Keratinocyte (primary cell): ENCODE measurements around the gene DDRGK1.

ENCODE experiments used
- CTCF ChIP-seq, 3 experiments: IDR thresholded peaks in 1 of 3; conservative IDR thresholded peaks in 1 of 3; optimal IDR thresholded peaks in 1 of 3; 2 replicates in 2 of 3; 3 replicates in 1 of 3; pipeline versions ENCODE3 to v1.5.1; 2011; ENCODE audit warnings: low read length in 3 of 3, mild to moderate bottlenecking in 3 of 3, moderate library complexity in 2 of 3, control low read depth in 1 of 3, inconsistent platforms in 1 of 3; ENCODE audit not compliant: insufficient read depth in 2 of 3; ENCODE audit errors: extremely low read depth in 1 of 3
- EZH2 ChIP-seq: IDR thresholded peaks from one replicate; pipeline ENCODE4 v1.6.1; 2012; ENCODE audit warnings: inconsistent platforms, mild to moderate bottlenecking, low read length, moderate library complexity

GRCh38 chr20:3180319-3180718 is 24.2 kb downstream of the DDRGK1 start:
- TF ChIP-seq CTCF (optimal IDR thresholded peaks at IDR 0.05 in 1 of 3, IDR thresholded peaks at IDR 0.05 in 1 of 3, conservative IDR thresholded peaks at IDR 0.05 in 1 of 3; ENCODE audit: extremely low read depth in 1 of 3, insufficient read depth in 2 of 3, low read length in 3 of 3) (no peak), EZH2 (no peak)
